Endothelial cell of hepatic sinusoid (primary cell): Measurements from ENCODE around the gene USP47.
"Not testable (repeated sequence)": the region's sequence is repeated elsewhere in the genome, so short reads cannot be mapped to it uniquely, and the experiment has no call there.

Source experiments
- in situ Hi-C: cut with HindIII; loops from 2 replicates; pipeline ENCODE4 v1.10.0; 2017; ENCODE audit warnings: low sequenced_read_pairs

Gene USP47

DNA sequence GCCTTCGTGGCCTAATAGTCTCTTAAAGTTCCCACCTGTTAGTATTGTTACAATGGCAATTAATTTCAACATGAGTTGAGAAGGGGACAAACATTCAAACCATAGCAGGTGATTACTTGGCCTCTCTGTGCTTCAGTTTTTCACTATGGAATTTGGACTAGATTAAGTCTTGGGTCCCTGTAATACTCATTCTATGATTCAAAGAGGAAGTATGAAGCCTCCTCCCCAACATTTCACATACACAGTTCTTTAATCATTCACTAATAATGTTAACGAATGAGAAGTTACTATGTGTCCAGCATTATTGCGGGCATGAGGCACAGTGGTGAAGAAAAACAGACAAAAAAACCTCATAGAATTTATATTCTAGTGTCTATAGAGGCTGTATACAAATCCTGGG, 19.9 kb upstream of the USP47 start:
- in situ Hi-C loops: no loop called here

DNA sequence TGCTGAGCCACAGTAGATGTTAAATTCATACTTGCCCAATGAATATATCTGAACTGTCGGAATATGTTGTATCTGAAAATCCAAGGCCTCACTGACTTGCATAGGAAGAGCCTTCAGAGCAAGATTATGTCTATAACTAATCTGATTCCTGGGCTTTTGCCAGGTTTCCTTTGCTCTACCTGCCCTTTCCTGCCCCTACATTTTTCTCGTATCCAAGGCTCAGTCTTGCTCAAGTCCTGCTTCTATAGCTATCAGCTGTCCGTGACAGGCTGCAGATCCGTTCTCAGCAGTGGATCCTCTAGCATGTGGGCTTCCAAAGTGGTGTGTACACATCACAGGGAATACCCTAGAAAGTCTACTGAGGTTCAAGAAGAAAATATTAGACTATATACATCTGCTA, 18.8 kb upstream of the USP47 start:
- in situ Hi-C loops: no loop called here

DNA sequence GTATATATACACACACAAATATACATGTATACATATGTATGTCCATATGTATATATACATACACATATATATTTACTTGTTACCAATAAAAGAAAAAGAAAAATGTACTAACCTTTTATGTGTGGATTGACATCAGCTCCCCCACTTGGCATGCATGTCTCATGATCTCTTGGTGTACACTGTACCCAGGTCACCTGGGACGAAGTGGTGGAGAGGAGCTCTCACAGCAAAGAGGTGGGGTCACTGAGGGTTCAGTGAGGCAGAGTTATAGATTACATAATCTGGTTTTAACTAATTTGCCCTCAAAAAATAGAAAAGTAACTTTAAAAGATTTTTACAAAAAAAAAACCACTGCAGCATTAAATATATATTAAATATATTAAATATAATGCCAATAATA, 15.5 kb upstream of the USP47 start:
- in situ Hi-C loops: no loop called here

DNA sequence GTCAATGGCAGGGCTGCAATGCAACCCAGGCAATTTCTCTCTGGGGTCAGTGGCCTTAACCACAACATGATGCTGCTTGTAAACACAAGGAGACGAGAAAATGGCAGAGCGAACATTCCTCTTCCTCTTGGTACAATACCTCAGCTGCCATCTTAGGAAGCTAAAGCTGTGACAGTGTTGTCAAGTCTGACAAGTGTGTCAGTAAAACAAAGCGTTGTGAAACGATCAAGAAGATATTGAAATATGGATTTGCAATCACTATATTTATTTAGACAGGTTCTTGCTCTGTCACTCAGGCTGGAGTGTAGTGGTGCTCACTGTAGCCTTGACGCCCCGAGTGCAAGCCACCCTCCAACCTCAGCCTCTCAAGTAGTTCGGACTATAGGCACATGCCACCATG, 14.5 kb upstream of the USP47 start:
- in situ Hi-C loops: no loop called here

DNA sequence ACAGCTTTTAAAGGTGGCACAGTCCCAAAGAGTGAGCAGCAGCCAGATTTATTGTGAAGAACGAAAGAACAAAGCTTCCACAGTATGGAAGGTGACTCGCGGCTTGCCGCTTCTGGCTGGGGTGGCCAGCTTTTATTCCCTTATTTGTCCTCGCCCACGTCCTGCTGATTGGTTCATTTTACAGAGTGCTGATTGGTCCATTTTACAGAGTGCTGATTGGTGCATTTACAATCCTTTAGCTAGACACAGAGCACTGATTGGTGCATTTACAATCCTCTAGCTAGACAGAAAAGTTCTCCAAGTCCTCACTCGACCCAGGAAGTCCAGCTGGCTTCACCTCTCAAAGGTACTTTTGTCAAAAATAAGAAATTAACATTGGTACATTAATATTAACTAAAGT, 10.4 kb upstream of the USP47 start:
- in situ Hi-C loops: not testable (repeated sequence)

DNA sequence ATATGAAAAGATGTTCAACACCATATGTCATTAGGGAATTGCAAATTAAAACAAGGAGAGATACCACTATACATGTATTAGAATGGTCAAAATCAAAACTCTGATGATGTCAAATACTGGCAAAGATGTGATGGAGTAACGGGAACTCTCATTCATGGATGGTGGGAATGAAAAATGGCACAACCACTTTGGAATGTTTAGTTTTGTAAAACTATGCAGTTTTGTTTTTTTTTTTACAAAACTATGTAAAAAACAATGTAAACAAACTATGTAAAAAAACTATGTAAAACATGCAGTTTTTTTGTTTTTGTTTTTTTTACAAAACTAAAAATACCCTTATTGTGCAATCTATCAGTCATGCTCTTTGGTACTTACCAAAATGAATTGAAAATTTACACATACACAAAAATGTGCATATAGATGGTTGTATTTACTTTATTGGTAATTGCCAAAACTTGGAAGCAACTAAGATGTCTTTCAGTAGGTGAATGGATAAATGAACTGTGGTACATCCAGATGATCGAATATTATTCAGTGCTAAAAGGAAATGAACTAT, 5.0 kb upstream of the USP47 start:
- in situ Hi-C loops: no loop called here

DNA sequence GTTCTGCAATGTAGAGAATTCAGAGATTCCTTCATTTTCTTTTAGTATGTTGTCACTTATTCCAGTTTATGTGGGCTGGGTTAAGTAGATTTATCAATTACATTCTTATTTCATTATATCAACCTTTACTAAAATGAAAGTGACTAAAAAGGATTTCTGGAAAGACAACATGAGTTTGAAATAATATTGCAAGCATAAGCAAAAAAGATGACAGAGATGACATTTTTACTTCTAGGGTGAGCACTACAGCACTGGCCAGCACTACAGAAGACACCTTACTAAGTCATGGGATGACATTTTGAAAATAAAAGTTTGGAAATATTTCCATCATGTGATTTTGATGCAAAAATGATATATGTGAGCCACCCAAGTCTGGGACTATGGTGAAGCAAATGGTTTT, 2.1 kb upstream of the USP47 start:
- in situ Hi-C loops: no loop called here

DNA sequence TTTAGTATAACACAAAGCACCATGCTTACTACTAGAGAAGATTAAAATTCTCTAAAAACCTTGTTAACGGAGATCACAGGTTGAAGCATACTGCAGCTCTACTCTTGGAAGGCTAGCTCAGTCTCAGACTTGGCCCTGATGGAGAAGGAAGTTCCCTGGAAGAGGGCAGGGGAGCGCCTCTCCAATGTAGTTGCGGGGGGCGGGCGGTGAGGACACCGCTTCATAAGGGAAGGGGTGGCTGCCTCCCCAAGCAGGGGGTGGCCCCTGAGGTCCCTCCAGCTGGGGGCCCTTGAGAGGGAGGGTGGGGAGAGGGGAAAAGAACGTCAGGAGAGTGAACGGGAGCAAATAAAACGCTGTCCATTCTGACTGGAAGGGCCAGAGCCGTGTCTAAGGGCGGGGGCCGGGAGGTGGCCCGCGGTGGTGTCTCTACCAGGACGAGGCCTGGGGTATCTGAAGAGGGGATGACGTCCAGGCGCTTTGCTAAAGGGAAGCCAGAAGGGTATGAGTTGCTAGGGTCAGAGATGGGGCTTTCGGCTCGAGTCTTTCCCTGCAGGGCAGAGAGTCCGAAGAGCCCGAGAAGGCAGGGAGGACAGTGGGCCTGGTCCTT, 553 bp upstream of the USP47 start:
- in situ Hi-C loops: no loop called here

DNA sequence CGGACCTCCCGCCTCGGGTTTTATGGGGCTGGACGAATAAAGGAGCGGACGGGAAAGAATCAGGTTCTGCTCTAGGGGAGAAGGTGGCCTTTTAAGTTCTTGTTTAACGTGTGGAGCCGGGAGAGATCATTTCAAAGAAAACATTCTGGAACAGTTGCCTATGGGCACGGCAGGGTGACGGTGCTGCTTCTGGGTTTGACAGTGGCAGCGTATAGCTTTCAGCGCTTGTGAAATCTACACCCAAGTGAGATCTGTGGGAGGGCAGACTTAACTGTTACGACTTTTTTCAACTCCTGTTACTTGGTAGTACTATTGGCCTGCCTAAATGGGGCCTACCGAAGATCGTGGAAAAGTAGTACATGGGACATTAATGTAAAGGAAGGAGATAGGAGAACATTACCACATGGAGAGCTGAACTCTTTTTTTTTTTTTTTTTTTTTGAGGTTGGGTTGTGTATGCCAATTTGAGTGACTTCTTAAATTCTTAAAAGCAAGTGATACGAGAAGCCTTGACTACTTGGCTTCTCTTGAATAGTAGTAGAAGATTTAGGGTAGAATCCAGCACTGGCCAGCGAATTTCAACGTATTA, 743 bp downstream of the USP47 start:
- in situ Hi-C loops: no loop called here

DNA sequence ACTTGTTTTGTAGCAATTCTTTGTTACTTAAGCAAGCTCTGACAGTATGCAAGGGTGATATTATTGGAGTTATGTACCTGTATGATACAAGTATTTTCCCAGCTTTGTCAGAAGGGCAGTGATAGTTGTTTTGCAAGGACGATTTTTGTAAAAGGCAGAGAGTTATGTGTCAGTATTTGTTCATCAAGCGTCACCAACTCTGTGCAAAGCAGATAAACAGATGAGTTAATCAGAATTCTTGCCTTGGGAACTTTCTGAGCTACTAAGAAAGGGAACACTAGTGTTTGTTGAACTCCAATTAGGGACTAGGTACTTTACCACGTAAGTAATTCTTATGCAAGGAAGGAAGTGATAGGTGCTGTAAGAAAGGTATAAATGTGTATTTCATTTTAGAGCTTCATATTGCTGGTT, 1.4 kb downstream of the USP47 start:
- in situ Hi-C loops: no loop called here

DNA sequence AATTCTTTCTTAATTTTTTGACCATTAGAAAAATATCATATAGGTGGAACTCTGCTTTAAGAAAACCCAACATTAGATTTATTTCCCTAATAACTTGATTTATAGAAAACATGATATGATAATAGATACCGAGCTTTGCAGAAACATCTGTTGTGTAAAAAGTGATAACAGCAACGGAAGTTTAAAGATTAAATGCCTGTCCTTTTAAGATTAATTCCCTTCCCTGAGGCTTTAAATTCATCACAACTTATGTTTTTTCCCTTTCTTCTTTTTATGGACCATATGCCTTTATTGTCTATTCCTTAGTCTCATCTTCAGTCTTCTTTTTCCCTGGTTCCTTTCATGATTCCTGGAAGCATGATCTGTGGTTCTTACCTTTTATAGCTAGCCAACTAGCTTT, 1.9 kb downstream of the USP47 start:
- in situ Hi-C loops: no loop called here

DNA sequence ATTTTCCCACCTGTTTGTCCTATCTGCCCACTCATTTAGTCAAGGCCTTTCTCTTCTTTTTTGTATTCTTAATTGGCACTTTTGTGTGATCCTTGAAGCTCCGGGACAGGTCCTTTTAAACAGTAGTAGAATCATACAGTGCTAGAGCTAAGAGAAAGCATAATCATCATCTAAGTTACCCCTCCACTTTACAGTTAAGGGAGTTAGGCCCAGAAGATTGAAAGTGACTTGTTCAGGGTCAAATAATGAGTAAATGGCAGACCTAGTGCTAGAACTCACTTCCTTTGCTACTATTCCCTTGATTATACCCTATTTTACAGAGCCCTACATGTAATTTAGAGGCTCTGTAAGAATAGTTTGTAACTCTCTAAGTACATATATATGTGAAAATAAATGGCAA, 2.5 kb downstream of the USP47 start:
- in situ Hi-C loops: no loop called here

DNA sequence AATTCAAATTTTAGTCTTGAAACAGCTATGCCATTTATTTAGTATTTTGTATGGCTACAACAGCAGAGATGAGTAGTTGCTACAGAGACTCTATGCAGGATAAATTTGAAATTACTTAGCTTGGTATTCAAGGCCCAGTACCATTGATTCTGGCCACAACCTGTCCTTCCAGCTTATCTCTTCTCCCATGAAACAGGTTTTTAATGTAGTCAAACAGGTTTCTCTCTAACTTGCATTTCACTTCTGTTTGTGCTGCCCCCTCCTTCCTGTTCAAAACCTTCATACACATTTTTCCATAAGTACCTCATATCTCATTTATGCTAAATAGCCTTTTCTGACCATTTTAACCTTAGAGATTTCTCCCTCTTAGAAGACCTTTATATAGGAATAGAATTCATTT, 3.3 kb downstream of the USP47 start:
- in situ Hi-C loops: no loop called here

DNA sequence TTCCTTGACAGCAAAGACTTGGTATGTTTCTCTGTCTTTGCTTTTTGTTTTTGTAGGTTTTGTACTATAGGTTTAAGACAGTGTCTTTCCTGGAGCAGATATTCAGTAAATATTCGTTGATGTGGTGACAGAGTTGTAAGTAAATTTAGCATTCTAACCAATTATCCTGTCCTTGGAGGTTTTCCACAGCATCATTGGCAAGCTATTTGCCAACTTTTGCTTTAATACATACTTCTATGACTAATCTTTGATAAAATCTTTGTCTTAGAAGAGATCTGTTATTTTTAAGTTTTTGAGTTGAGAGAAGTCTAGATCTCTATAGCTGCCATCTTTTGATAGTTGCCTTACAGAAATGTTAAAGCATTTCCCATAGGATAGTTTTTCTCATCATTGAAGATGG, 3.8 kb downstream of the USP47 start:
- in situ Hi-C loops: no loop called here

DNA sequence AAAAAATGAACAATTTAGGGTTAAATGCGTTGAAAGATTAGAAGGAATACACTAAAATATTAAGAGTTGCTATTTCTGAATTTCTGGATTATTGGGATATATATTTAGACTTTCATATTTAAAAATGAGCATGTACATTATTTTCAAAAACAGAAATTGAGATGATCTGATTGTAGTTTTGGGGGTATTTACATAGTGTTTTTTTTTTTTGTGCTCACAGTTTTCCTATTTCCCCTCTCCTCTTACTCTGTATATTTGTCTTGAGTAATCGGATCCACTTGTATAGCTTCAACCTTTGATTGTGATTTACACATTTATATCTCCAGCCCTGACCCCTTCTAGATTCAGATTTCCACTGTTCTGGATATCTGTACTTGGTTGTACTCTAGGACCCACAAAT, 5.3 kb downstream of the USP47 start:
- in situ Hi-C loops: no loop called here

DNA sequence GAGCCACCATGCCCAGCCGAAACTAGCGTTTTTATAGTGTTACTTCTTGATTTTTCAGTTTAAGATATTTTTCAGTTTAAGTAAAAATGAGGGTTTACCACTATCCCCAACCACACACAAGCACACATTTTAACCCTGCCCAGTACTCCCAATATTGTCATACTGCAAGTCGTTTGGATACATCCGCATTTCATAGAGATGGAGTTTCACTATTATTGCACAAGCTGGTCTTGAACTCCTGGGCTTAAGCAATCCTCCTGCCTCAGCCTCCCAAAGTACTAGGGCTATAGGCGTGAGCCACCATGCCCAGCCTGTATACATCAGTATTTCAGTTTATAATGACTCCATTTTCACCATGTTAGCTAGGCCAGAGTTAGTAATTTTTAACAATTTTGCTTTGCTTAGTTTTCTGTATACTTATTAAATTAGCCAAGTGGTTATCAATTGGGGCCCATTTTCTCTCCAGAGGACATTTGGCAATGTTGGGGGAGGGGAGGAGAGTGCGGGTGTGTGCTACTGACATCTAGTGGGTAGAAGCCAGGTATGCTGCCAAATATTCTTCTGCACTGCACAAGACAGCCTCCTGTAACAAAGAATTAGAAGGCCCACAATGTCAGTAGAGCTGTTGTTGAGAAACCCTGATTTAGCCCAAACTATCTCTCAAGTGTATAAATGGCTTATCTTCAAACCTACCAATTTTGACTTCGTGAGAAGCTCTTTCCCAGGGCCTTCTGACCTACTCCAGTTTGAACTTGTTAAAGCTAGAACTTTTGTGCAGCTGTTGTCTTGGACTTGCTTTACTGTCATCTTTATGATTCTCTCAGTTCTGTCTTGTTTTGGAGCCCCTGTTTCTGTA, 7.3 kb downstream of the USP47 start:
- in situ Hi-C loops: no loop called here

DNA sequence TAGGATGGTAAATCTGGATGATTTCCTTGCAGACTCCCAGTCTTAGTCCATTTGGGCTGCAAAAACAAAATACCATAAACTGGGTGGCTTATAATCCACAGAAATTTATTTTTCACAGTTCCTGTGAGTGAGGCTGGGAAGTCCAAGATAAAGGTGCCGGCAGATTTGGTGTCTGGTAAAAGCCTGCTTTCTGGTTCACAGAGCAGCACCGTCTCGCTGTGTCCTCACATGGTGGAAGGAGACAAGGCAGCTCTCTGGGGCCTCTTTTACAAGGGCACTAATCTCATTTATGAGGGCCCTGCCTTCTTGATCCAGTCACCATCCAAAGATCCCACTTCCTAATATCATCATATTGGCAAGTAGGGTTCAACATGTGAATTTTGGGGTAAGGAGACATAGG, 8.9 kb downstream of the USP47 start:
- in situ Hi-C loops: no loop called here

DNA sequence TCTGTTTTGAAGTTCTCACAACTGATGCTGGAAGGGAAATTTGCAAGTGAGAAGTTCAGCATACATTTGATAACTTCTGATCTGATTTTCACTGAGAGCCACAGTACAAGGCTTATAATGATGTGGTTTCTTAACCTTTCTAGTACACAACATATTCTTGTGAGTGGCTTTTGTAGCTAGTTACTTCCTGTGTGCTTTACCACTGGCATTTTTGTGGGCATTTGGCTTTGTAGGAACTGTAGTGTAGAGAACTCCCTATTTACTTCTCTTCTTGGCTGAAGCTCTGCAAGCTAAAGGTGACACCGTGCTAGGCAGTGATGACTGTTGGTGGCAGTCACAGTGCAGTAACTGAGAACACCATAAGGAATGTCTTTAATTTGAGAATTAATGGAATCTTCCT, 14.9 kb downstream of the USP47 start:
- in situ Hi-C loops: no loop called here

DNA sequence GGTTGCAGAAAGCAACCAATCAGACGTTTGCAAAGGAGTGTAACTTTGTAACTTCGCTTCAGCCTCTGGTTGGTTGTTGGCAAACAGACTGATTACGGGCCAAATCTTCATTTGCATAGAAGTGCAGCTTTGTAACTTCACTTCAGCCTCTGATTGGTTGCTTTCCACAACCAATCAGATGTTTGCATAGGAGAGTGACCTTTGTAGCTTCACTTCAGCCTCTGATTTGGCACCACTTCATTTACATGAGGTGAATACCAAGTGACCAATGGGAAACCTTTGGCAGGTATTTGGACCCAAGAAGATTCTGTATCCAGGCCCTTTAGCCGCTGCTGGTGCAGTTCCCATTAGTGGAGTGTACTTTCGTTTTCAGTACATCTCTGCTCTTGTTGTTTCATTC, 16.0 kb downstream of the USP47 start:
- in situ Hi-C loops: no loop called here

DNA sequence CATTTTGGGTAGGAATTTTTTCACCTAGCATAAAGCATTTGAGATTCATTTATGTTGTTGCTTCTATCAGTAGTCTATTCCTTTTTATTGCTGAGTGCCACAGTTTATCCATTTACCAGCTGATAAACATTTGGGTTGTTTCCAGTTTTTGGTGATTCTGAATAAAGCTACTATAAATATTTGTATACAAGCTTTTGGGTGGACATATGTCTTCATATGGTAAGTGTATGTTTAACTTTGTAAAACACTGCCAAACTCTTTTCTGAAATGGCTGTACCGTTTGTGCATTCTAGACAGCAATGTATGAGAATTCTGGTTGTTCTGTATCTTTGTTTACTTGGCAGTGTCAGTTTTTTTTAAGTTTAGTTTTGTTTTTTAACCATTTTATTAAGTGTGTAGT, 16.9 kb downstream of the USP47 start:
- in situ Hi-C loops: no loop called here

DNA sequence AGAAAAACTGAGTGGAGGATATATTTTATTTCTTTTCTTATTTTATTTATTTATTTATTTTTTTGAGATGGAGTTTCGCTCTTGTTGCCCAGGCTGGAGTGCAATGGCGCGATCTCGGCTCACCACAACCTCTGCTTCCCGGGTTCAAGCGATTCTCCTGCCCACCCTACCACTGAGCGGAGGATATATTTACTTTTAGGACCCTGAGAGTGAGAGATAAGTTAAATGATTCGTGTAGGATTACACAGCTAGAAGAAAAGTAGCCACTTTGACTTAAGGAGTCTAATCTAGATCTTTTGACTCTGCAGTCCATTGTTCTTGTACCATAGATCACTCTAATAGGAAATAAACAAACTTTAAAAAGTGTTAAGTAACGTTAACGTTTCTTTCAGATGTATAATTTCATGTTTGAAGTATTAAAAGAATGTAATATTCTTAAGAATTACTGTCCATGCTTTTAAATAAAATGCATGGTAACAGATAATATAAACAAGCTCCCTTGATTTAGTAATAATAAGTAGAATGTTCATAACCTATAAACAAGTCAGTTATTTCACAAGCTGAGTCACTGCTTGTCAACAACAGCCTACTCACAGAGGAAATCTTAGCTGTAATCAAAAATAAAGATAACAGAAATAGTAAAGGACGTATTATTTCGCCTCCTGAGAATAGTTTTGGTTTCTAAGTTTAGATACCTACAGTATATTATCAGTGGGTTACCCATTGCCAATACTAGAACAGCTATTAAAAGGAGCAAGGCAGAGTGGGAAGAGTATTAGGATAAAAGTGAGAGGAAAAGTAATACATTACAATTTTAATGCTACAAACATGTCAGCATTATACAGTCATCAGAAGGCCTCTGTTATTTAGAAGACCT, 18.6 kb downstream of the USP47 start:
- in situ Hi-C loops: no loop called here
